ENCODE measurements around the gene SLC6A6.

Gene SLC6A6

GRCh38 chr3:14524311-14524711, 121.9 kb downstream of the SLC6A6 start:
- DNase-seq (ENCODE audit: low spot score), result no peak

DNA sequence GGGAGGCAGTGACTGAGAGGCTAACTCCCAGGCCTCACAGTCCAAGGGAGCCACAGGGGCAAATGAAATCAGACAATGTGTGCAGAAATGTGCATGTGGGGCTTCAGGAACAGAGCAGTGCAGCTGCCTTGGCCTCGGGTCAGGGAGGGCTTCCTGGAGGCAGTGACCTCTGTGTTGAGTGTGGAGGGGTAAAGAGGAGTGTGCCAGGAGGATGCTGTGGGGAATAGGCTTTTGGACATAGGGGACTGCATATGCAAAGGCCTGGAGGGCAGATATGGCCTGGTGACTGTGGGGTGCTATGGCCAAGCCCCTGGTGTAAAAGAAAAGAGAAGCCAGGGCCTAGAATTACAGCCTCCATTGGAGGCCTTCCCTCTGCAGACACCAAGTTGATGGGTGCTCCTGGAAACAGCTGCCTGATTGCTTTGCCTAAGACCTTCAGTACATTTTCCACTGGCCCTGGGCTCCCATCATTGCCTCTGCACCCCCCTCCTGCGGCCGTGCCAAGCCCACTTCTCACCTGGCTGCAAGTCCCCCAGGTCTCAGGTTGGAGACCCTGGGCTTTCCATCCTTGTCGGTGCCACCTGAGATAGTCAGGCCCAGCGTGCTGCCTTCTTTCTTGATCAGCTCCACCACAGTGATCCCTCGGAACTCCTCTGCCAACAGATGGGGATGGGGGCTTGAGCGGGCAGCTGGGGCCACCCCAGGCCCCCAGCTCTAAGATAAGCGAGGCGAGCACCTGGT, 122.7 kb downstream of the SLC6A6 start:
- no peak for DNase-seq (ENCODE audit: low spot score)

- DNase-seq (ENCODE audit: low spot score), result no peak
Measured at GRCh38 chr3:14525685-14526631, 123.6 kb downstream of the SLC6A6 start.

DNA sequence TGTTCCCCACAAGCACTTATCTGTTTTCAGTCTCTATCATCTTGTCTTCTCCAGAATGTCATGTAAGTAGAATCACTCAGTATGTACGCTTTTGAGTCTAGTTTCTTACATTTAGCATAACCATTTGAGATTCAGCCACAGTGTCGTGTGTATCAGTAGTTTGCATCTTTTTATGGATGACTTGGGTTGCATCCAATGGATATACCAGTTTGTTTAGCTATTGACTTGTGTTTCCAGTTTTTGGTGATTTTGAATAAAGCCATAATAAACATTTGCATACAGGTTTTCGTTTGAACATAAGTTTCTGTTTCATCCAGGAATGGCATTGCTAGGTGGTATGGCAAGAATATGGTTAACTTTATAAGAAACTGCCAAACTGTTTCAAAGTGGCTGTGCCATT, 125.7 kb downstream of the SLC6A6 start:
- DNase-seq (ENCODE audit: low spot score), result no peak

DNA sequence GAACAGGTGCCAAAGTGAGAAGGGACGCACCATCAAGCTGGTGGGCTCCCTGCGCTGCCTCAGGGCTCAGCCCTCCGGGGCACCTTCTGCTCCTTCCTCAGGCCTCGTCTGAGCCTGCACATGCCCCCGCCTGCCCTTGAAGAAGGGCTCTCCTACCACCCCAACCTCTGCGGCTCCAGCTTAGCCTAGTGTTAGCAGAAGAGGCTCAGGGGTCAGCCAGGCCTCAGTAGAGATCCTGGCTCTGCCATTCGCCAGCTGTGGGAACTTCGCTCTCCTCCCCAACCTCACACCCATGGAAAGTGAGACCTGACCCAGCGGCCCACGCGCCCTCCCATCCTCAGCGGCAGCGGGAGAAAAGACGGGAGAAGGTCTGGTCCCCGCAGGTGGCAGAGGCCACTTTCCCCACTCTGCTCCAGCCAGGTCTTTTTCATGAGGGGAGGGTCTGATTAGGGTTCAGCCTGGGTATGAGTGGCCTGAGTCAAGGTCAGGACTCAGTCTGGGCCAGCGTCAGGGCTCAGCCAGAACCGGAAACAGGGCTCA, 129.5 kb downstream of the SLC6A6 start:
- DNase-seq (ENCODE audit: low spot score), result no peak

DNA sequence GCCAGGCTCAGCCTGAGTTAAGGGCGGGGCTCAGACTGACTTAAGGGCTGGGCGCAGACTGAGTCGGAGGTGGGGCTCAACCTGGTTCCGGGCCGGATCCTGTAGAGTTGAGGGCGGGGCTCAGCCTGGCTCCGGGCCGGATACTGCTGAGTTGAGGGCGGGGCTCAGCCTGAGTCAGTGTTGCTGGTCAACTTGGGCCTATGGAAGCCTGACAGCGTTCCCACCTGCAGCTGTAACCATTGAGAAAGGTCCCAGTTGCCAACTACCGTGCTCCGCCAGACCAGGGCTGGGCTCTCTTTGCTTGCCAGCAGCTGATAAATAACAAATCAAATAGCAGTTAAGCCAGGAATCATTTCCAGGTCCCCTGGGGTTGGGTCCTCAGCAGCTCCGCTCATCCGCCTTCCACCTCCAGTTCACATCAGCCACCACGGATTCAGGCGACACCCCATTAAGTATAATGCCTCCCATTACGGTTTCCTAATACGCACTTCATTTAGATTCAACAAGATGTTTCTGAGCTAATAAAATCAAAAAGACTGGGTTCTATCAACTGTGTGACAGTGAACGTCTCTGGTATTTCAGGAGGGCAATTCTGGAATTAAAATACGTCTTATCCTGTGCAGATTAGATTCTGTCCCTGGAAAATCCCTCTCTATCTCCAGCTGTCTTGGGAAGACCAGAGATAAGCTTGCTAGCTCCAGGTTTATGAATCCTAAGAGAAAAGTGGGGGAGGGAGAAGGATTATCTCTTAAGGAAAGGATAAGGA, 130.5 kb downstream of the SLC6A6 start:
- no peak for DNase-seq (ENCODE audit: low spot score)

GRCh38 chr3:14533457-14533958, 131.1 kb downstream of the SLC6A6 start:
- no peak for DNase-seq (ENCODE audit: low spot score)

GRCh38 chr3:14534516-14535191, 132.2 kb downstream of the SLC6A6 start:
- DNase-seq (ENCODE audit: low spot score), result no peak

DNA sequence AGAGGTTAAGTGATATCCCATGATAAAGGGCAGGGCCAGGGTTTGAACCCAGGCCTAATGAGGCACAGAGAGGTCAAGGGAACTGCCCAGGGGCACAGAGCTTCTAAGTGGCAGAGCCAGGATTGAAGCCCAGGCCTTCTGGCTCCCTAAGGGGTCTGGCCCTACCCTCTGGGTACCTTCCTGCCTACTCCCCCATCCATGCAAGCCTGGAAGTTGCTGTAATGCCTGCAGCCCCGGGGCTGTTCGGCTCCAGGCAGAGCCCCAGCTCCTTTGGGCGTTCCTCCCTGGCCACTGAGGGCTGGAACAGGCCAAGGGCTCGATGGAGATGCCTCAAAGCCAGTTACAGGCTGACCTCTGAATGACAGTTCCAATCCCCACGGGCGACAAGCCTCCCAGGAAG, 133.2 kb downstream of the SLC6A6 start:
- no peak for DNase-seq (ENCODE audit: low spot score)

DNA sequence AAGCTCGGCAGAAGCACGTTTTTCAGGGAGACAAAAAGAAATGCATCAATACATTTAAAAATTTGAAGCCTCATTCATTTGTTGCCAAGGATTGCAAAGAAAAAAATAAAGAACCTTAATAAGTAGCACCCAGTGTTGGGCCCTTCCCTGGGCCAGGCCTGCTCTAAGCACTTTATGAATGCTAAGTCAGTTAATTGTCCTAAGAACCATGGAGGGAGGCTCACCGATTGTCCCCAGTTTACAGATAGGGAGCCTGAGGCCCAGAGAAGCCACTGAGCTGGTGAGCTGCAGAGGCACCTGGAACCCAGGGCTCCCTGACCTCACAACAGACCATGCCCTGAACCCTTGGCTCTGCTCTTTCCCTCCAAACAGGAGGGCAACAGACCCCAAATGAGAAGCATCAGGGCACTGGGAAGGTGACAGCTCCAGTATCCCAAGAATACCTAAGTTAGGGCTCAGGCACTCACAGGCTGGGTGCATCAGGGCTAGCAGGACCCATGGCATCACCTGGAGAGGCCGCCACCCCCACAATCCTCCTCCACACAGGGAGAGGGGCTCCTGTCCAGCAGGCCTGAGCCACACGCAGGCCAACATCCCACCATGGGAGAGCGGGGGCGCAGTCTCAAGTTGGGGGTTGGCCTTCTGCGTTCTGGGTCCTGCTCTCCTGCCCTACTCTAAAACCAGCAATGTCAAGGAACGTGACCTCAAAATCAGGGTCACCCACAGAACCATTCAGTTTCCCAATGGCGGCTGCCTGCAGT, 133.8 kb downstream of the SLC6A6 start:
- no peak for DNase-seq (ENCODE audit: low spot score)

- DNase-seq (ENCODE audit: low spot score), result no peak
Measured at GRCh38 chr3:14536837-14537589, 134.6 kb downstream of the SLC6A6 start.

DNA sequence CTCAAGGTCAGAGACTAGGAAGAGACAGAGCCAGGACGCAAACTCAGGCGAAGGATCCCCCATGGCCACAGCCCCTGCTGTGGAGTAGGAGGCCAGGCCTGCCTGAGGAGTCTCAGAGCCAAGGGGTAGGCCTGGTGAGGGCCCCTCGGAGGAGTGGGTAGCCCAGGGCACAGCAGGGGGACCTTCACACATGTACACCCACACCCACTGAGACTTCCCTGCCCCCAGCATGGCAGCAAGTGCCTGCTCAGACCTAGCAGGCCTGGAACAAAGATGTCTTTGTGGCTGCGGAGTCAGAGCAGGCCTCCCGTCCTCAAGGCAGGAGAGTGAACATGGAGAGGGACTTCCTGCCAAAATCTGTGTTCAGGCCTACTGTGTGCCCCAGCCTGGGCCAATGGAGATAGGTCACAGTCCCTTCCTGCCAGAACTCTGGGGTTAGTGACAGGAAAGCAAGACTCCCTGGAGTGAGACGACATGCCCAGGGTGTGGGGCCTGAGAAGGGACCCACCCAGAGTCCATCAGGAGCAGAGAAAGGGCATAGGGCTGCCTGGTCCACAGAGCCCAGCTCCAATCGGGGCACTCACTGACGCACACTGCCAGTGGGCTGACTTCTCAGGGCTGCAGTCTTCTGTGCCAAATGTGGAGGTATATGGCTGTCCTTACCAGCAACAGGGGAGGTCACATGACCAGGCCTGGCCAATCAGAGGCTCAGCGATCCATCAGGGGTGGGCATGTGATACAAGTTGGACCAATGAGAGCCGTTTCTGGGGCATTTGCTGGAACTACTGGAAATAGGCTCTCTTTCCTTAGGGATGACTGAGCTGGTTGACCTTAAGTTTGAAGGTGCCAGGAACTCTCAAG, 135.4 kb downstream of the SLC6A6 start:
- DNase-seq (ENCODE audit: low spot score), result peak; percentile 9

DNA sequence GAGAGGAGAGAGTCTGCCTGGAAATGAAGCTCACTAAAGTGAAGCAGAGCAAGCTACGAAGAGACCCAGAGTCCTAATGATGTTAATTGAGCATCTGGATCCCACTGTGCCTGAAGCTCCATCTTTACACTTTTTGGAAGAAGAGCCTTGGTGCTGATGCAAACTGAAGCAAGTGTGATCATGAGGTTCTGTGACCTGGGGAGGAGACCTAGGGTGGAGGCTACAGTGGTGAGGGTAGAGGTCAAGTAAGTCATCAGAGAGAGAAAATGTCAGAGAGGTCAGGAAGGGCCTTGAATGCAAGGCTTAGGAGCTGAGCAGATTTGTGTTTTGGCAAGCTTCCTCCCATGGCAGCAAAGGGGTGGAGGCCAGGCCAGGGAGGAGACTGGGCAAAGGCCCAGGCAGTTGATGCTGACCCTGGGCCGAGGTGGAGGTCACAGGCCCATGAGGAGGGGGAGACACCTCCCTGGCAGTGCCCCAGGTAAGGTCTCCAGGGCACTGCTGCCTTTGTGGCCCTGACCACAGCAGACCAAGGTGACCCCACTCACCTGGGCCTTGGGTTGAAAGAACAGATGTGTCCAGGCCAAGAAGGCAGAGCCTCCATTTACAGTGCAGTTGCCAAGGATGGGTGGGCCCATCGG, 136.2 kb downstream of the SLC6A6 start:
- DNase-seq (ENCODE audit: low spot score), result no peak

All from cerebellar cortex (tissue), 1 donor.